Stimulated activated CD4-positive, alpha-beta T cell treated with anti-CD3 and anti-CD28 coated beads, Interleukin-15, amount 100 ng/mL, for 24 hours (primary cell): ENCODE measurements around the gene MSL3B.
"Not testable (repeated sequence)": the region's sequence is repeated elsewhere in the genome, so short reads cannot be mapped to it uniquely, and the experiment has no call there.

Source experiments
- DNase-seq: peaks from one replicate; pipeline ENCODE4 v3.0.0-alpha.2; 2020

MSL3B gene

GRCh38 chr2:233867993-233868532 lies at the start of gene MSL3B:
Gene MSL3B (minus strand): TSS chr2:233868386.
- DNase-seq = peak; percentile 69

- no peak for DNase-seq
Measured at GRCh38 chr2:233917116-233917515, 48.9 kb upstream of the MSL3B start, which contains the start of gene TRPM8. Gene TRPM8 (plus strand): TSS chr2:233917373. CDS start chr2:233926538, 9,165 bp downstream.

- DNase-seq = no peak
Measured at GRCh38 chr2:233915128-233915527, 46.9 kb upstream of the MSL3B start.

- peak; percentile 19 for DNase-seq
Measured at GRCh38 chr2:233912691-233913423, 44.7 kb upstream of the MSL3B start.

GRCh38 chr2:233907627-233908026 lies 39.4 kb upstream of the MSL3B start:
- DNase-seq = no peak

- DNase-seq = no peak
Measured at GRCh38 chr2:233905945-233906344, 37.8 kb upstream of the MSL3B start.

- DNase-seq = no peak
Measured at GRCh38 chr2:233901884-233902283, 33.7 kb upstream of the MSL3B start.

GRCh38 chr2:233901367-233901766 lies 33.2 kb upstream of the MSL3B start:
- no peak for DNase-seq

- not testable (repeated sequence) for DNase-seq
Measured at GRCh38 chr2:233896253-233896652, 28.1 kb upstream of the MSL3B start.

- DNase-seq = no peak
Measured at GRCh38 chr2:233892793-233893192, 24.6 kb upstream of the MSL3B start.

- no peak for DNase-seq
Measured at GRCh38 chr2:233882353-233882752, 14.2 kb upstream of the MSL3B start.

GRCh38 chr2:233872125-233872524 lies 3.9 kb upstream of the MSL3B start:
- not testable (repeated sequence) for DNase-seq

- no peak for DNase-seq
Measured at GRCh38 chr2:233871432-233871831, 3.2 kb upstream of the MSL3B start.

- DNase-seq = no peak
Measured at GRCh38 chr2:233866479-233866878, 1.7 kb downstream of the MSL3B start.

GRCh38 chr2:233865838-233866237 lies 2.3 kb downstream of the MSL3B start:
- DNase-seq = no peak

- no peak for DNase-seq
Measured at GRCh38 chr2:233862261-233862768, 5.9 kb downstream of the MSL3B start.

- DNase-seq = no peak
Measured at GRCh38 chr2:233858331-233858730, 9.9 kb downstream of the MSL3B start.

GRCh38 chr2:233857511-233858141 lies 10.6 kb downstream of the MSL3B start:
- peak; percentile 75 for DNase-seq

- no peak for DNase-seq
Measured at GRCh38 chr2:233856184-233856583, 12.0 kb downstream of the MSL3B start.

- DNase-seq = no peak
Measured at GRCh38 chr2:233855345-233855744, 12.8 kb downstream of the MSL3B start.

- DNase-seq = peak; percentile 95
Measured at GRCh38 chr2:233854241-233854981, 13.8 kb downstream of the MSL3B start, which contains the start of gene HJURP. Gene HJURP (minus strand): TSS chr2:233854535. CDS start chr2:233854500, 35 bp downstream.

GRCh38 chr2:233853883-233854240 lies 14.3 kb downstream of the MSL3B start:
- peak; percentile 31 for DNase-seq

- DNase-seq = no peak
Measured at GRCh38 chr2:233853353-233853752, 14.8 kb downstream of the MSL3B start.
